22Rv1 (cell line): ENCODE measurements around the gene TNFSF12.
A peak's percentile ranks its signal among the peaks of the same experiment; 100 is the strongest.
"Not testable (repeated sequence)": the region's sequence is repeated elsewhere in the genome, so short reads cannot be mapped to it uniquely, and the experiment has no call there.

Experiments used
- H3K27ac ChIP-seq: fragments of 450-650 bp; 2 replicates; pipeline ENCODE4 v1.5.1; 2017
- ZFX ChIP-seq: fragments of 450-650 bp; IDR thresholded peaks from 2 replicates; pipeline ENCODE4 v1.6.1; 2017; ENCODE audit warnings: antibody characterized with exemption, borderline replicate concordance
- TF ChIP-seq, protein P1 (sequence below): fragments of 450-650 bp; IDR thresholded peaks from 2 replicates; pipeline ENCODE4 v1.5.1; 2017; ENCODE audit warnings: mild to moderate bottlenecking

The TNFSF12 gene

DNA sequence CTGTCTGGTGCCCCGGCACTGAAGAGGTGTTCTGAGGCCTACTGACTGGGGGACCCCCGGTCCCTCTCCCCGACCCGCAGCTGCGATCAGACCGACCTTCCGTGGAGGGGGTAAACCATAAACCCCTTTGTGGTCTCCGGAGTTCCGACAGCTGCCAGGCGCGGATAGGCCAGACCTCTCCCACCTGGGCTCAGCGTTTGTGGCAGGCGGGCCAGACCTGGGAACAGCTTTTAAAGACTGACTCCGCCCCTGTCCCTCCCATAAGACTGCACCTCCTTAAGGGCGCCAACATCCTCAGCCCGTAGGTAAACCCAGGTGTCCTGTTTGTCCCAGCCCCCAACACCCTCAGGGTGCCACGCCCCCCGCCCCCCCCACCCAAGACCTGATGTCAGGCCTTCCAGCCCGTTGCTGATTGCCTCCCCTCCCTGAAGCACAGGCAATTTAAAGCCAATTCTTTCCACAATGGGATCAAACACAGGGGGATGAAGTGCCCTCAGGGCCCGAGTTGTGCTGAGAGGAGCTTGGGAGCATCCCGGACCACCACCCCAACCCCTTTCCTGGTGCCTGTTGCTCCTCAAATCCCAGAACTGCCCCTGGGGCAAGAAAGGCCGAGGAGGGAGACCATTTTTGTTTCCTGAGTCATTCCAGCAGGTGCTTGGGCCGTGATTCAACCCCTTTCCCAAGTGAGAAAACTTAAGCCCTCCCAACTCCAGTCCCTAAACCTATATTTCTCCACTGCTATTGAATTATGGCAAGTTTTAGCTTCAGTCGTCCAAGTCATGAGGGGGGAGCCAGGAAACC is 41.2 kb downstream of the TNFSF12 start, which contains the start of gene SOX15:
TSS of gene SOX15 (minus strand) at position 204 of the 801 bp plus-strand sequence. CDS start 418 bp downstream, outside the sequence.
- H3K27ac ChIP-seq, result peak within 1 kb of the TSS; percentile 61

DNA sequence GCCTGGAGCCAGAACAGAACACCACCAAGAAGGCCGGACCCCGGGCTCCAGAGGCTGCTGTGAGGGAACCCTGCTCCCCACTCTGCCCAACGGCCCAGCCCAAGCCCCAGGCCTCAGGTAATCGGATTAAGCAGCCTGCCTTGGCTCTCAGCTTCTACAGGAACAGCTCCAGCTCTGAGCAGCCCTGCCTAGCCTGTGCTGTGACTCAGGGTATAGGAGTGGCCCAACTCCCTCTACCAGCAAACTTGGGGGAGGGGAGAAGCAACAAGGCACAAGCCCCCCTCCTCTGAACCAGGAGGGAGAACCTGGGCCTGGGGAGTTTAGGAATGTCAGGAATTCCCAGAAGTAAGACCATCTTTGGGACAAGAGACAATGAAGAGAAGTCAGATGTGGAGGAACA is 41.9 kb downstream of the TNFSF12 start:
- H3K27ac ChIP-seq, result peak overlapping the region; percentile 61
- TF ChIP-seq, protein P1, sequence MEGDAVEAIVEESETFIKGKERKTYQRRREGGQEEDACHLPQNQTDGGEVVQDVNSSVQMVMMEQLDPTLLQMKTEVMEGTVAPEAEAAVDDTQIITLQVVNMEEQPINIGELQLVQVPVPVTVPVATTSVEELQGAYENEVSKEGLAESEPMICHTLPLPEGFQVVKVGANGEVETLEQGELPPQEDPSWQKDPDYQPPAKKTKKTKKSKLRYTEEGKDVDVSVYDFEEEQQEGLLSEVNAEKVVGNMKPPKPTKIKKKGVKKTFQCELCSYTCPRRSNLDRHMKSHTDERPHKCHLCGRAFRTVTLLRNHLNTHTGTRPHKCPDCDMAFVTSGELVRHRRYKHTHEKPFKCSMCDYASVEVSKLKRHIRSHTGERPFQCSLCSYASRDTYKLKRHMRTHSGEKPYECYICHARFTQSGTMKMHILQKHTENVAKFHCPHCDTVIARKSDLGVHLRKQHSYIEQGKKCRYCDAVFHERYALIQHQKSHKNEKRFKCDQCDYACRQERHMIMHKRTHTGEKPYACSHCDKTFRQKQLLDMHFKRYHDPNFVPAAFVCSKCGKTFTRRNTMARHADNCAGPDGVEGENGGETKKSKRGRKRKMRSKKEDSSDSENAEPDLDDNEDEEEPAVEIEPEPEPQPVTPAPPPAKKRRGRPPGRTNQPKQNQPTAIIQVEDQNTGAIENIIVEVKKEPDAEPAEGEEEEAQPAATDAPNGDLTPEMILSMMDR, result no peak
- no peak for TF ChIP-seq ZFX

More for the DNA sequence above, 41.2 kb downstream of the TNFSF12 start, which contains the start of gene SOX15:
- TF ChIP-seq, protein P1, result no peak
- no peak for TF ChIP-seq ZFX

DNA sequence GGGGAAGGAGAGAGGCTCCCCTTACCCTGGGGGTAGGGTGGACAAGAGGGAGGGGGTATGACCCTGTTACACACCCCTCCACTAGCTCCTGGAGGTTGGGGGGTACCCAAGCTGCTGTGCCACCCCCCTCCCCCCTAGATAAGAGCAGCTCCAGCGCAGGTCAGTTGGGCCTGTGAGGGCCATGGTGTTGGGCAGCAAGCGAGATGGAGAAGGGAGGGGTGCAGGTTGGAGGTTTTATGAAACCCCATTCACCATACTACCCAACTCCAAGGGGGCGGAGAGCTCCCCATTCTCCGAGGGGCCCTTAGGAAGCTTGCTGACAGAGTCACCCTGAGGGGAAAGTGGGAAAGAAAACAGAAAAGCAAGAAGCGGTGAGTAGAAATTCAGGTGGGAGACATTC is 42.7 kb downstream of the TNFSF12 start:
- peak overlapping the region; percentile 61; the same call in 1 of the 2 replicates for H3K27ac ChIP-seq
- TF ChIP-seq, protein P1, result no peak
- no peak for TF ChIP-seq ZFX

DNA sequence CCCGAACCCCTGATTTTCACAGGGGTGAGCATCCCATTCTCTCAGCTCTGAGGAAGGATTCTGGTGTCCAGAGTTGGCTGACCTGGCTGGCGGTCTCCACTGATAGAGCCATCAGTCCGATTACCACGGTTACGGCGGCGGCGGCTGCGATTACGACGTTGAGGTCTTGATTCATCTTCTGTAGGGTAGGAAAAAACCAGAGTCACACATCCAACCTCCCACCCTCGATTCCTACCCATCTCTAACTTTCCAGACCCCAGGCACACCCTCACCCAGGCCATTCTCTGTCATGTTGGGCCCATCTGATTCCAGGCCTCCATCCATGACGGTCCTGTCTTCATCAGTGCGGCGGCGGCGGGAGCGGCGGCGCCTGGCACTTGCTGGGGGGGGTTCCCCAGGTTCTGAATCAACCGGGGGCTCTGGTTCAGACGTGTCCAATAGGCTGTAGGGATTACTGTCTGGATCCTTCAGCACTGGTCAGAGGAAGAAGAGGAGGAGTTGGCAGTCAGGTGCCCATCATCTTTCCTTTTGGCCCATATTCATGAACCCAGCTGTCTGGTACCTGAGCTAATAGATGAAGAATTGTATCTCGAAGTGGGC is 43.7 kb downstream of the TNFSF12 start:
- H3K27ac ChIP-seq, result peak overlapping the region; percentile 61; the same call in 1 of the 2 replicates
- no peak for TF ChIP-seq ZFX
- TF ChIP-seq, protein P1, result no peak

DNA sequence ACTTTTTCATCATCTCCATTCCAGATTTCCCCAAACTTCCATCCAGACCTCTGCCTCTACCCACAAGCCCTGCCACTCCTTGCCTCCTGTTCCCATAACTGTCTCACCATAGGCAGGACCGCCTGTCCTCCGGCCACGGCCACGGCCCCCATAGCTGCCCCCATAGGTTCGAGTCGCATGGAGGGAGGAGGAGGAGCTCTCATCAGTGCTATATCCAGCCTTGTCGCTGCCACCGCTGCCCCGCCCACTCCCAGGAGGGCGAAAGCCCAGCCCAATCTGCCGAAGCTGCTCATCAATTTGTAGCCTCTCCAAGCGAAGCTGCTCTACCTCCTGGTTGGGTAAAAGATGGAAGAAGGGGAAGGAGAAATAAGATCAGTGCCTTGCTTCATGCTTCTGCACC is 44.4 kb downstream of the TNFSF12 start:
- TF ChIP-seq, protein P1, result no peak
- no peak for TF ChIP-seq ZFX

DNA sequence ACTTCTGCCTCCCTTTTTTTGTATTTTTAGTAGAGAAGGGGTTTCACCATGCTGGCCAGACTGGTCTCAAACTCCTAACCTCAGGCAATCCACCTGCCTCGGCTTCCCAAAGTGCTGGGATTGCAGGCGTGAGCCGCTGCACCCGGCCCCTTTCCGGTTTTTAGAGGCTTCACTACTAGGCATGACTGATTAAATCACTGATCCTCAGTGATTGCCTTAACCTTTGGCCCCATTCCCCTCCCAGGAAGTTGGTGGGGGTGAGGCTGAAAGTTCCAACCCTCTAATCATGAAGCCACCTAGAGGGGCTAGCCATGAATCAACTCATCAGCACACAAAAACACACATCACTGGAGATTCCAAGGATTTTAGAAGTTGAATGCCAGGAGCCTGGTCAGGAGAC is 48.7 kb downstream of the TNFSF12 start:
- not testable (repeated sequence) for H3K27ac ChIP-seq

More for the DNA sequence above, 44.4 kb downstream of the TNFSF12 start:
- no peak overlapping the region for H3K27ac ChIP-seq

DNA sequence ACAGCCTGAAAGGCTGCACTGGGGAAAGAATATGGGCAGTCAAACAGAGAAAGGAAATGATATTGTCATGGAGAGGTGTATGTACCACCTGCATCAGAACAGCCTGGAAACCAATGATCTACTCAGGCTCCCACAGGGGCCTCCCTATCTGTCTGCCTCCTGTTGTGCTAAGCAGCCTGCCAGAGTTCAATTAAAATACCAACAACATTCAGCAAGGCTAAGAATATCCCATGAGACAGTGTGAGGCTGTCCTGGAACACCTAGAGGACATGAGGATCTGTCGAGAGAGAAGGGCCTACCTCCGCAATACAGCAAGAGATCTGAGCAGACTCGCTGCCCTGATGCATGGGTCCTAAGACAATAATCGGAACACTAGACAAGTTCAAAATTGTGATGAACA is 57.4 kb downstream of the TNFSF12 start:
- H3K27ac ChIP-seq, result no peak overlapping the region
- TF ChIP-seq ZFX, result no peak
- TF ChIP-seq, protein P1, result no peak
